GM12878 (cell line): ENCODE measurements around the gene BAK1.

Experiments used
- MXI1 ChIP-seq: fragments of 150-350 bp; IDR thresholded peaks from 2 replicates; pipeline ENCODE4 v1.6.1; 2011; ENCODE audit warnings: low read depth, mild to moderate bottlenecking, inconsistent platforms, low read length, improper control_type of control experiment
- ZSCAN29 ChIP-seq: fragments of 450-650 bp; IDR thresholded peaks from 2 replicates; pipeline ENCODE4 v1.6.1; 2017; ENCODE audit warnings: mild to moderate bottlenecking, moderate library complexity
- TF ChIP-seq, protein P1 (sequence below), 3 experiments: IDR thresholded peaks in 2 of 3; conservative IDR thresholded peaks in 1 of 3; 2 replicates each; pipeline ENCODE4 v1.5.1; 2011; ENCODE audit warnings: low read depth in 3 of 3, low read length in 3 of 3, mild to moderate bottlenecking in 3 of 3, control low read depth in 2 of 3, moderate library complexity in 2 of 3, inconsistent platforms in 1 of 3, mixed read lengths in 1 of 3; ENCODE audit not compliant: control insufficient read depth in 2 of 3, insufficient read depth in 1 of 3; ENCODE audit errors: extremely low read depth in 1 of 3

DNA sequence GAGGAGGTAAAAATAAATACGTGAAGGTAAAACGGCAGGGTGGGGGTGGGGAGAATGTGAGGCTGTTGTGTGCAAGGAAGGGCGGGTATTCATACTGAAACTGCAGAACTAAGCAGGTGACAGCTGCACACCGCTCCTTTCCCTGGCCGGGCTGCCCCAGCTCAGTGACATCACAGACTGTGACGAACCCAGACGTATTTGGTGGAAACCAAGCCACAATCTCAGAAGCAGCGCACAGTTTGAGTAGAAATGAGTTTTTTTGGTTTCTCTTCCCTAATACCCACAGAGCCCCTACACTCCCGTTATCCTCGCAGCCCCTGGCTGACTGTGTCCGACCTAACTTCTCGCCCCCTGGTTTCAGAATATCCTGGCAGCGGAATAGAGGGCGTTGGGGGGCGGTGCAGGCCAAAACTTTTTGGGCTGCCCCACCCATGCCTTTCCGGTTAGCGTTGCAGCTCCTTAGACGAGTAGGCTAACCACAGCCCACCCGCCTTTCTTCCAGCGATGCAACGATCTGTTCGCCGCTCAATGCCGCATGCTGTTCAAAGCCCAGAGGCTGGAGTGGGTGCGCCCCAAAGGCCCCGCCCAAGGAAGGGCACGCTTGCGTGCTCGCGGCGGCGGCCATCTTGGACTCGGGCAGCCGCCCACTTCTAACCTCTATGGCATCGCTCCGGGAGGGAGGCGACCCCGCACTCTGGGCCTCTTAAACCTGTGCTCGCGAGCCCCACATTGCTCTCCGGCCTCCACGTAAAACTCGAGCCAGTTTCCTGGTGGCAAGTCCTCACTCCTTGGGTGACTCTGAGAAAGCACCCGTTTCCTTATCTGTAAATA is 9.1 kb downstream of the BAK1 start:
- TF ChIP-seq, protein P1, sequence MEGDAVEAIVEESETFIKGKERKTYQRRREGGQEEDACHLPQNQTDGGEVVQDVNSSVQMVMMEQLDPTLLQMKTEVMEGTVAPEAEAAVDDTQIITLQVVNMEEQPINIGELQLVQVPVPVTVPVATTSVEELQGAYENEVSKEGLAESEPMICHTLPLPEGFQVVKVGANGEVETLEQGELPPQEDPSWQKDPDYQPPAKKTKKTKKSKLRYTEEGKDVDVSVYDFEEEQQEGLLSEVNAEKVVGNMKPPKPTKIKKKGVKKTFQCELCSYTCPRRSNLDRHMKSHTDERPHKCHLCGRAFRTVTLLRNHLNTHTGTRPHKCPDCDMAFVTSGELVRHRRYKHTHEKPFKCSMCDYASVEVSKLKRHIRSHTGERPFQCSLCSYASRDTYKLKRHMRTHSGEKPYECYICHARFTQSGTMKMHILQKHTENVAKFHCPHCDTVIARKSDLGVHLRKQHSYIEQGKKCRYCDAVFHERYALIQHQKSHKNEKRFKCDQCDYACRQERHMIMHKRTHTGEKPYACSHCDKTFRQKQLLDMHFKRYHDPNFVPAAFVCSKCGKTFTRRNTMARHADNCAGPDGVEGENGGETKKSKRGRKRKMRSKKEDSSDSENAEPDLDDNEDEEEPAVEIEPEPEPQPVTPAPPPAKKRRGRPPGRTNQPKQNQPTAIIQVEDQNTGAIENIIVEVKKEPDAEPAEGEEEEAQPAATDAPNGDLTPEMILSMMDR (IDR thresholded peaks at IDR 0.05 in 2 of 3, conservative IDR thresholded peaks at IDR 0.05 in 1 of 3; ENCODE audit: control insufficient read depth in 2 of 3, extremely low read depth in 1 of 3, insufficient read depth in 1 of 3, low read depth in 3 of 3, low read length in 3 of 3), result no peak
- TF ChIP-seq MXI1 (peak; percentile 91), ZSCAN29 (no peak)
